ENCODE measurements around the gene KCNK1.

DNA sequence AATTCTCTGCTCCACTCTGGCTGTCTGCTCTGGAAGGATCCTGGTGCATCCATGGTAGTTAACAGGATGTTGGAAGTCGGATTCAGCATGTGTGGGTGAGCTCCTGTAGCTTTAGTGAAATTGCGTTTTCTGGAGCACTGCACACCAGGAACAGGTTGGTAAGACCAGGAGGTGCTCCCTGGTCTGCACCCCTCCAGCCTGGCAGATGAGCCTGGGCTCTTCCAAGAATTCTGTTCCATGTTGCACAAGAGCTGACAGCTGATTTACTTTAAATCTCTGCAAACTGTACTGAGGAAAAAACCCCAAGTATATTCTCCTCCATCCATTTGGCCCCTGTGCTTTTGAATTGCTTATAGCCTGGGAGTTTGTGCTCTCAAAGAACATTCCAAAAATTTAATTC lies 33.7 kb downstream of the KCNK1 start:
- TF ChIP-seq, protein P1, sequence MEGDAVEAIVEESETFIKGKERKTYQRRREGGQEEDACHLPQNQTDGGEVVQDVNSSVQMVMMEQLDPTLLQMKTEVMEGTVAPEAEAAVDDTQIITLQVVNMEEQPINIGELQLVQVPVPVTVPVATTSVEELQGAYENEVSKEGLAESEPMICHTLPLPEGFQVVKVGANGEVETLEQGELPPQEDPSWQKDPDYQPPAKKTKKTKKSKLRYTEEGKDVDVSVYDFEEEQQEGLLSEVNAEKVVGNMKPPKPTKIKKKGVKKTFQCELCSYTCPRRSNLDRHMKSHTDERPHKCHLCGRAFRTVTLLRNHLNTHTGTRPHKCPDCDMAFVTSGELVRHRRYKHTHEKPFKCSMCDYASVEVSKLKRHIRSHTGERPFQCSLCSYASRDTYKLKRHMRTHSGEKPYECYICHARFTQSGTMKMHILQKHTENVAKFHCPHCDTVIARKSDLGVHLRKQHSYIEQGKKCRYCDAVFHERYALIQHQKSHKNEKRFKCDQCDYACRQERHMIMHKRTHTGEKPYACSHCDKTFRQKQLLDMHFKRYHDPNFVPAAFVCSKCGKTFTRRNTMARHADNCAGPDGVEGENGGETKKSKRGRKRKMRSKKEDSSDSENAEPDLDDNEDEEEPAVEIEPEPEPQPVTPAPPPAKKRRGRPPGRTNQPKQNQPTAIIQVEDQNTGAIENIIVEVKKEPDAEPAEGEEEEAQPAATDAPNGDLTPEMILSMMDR (IDR thresholded peaks at IDR 0.05; ENCODE audit: low read depth, low read length): no peak
- no peak for TF ChIP-seq MAX (IDR thresholded peaks at IDR 0.05; ENCODE audit: low read depth, low read length)
- TF ChIP-seq POLR2A (IDR thresholded peaks at IDR 0.05; ENCODE audit: extremely low read depth, insufficient read length): no peak
- no peak for TF ChIP-seq MYC (IDR thresholded peaks at IDR 0.05; ENCODE audit: low read depth, low read length)
